Transverse colon (tissue), 4 donors: ENCODE results near the gene RCN1. TPM values are rescaled to one million over a fixed set of nuclear protein-coding genes. Genes with fewer than 3 reads are reported as not detected.

Experiments used
- DNase-seq: peaks from one replicate; pipeline ENCODE4 v3.0.0-alpha.2; 2019
- H3K27ac ChIP-seq, 4 donors: fragments of 200-600 bp; sonication (generic); 2 replicates each; pipeline ENCODE4 v1.5.1; 2016 to 2018; ENCODE audit warnings: inconsistent platforms in 4 of 4
- H3K27me3 ChIP-seq: fragments of 200-600 bp; sonication (generic); 2 replicates; pipeline ENCODE4 v1.5.1; 2017; ENCODE audit warnings: inconsistent platforms
- H3K36me3 ChIP-seq, 4 donors: fragments of 200-600 bp; sonication (generic); 2 replicates each; pipeline ENCODE4 v1.5.1; 2017 to 2019; ENCODE audit warnings: inconsistent platforms in 4 of 4
- H3K4me1 ChIP-seq, 4 donors: fragments of 200-600 bp; sonication (generic); 2 replicates each; pipeline ENCODE4 v1.5.1; 2017 to 2020; ENCODE audit warnings: inconsistent platforms in 4 of 4
- H3K4me3 ChIP-seq, 4 donors: fragments of 200-600 bp; sonication (generic); 1 replicate in 1 of 4; 2 replicates in 3 of 4; pipeline versions ENCODE4 v1.5.1 to v1.6.1; 2017 to 2019; ENCODE audit warnings: inconsistent platforms in 4 of 4
- H3K9me3 ChIP-seq, 2 donors: fragments of 200-600 bp; sonication (generic); 2 replicates each; pipeline ENCODE4 v1.5.1; 2017 to 2019; ENCODE audit warnings: inconsistent platforms in 2 of 2
- CTCF ChIP-seq, 5 experiments: fragments of 200-600 bp in 3 of 5; fragments of 450-650 bp in 2 of 5; sonication (generic) in 3 of 5; IDR thresholded peaks; 1 replicate in 2 of 5; 2 replicates in 3 of 5; pipeline ENCODE4 v1.5.1; 2016 to 2017; ENCODE audit warnings: antibody characterized with exemption in 5 of 5, inconsistent platforms in 3 of 5, mild to moderate bottlenecking in 2 of 5, moderate library complexity in 1 of 5
- EP300 ChIP-seq: sonication (generic); formaldehyde crosslinking; IDR thresholded peaks from one replicate; pipeline ENCODE4 v1.6.1; 2017; ENCODE audit warnings: antibody characterized with exemption, low read depth
- POLR2A ChIP-seq: fragments of 450-650 bp; IDR thresholded peaks from one replicate; pipeline ENCODE4 v1.6.1; 2016; ENCODE audit warnings: antibody characterized with exemption, mild to moderate bottlenecking, moderate library complexity
- POLR2AphosphoS5 ChIP-seq, 3 donors: sonication (generic); formaldehyde crosslinking; IDR thresholded peaks; one replicate each; pipeline ENCODE4 v1.6.1; 2016; ENCODE audit warnings: antibody characterized with exemption in 3 of 3
- WGBS, 2 donors: methylation state at CpG; one replicate each; pipeline ENCODE4 v1.1.5; 2018; ENCODE audit warnings: low coverage in 1 of 2; 5-methylcytosine and 5-hydroxymethylcytosine counted together
- in situ Hi-C, 4 donors: fragments of 200-750 bp; cut with MboI; loops; one replicate each; pipeline versions ENCODE4 v1.15.0 to v1.15.1; 2017; ENCODE audit warnings: low sequenced_read_pairs in 3 of 4, low pct_ligation_motif_present in 1 of 4, low pct_unique_long_range_greater_than_20kb in 1 of 4
- intact Hi-C: fragments of 100-400 bp; cut with DNase I; formaldehyde crosslinking; loops from one replicate; pipeline ENCODE4 v1.15.1; 2023; ENCODE audit warnings: low total_unique reads
- total RNA-seq, 4 donors: library from RNA; depleted of rRNA; stranded (reverse); fragments of >200 nt; gene quantifications; one replicate each; pipeline ENCODE4 v1.1.0, GENCODE V29; 2016

Gene RCN1
- total RNA-seq, 4 donors from 2014 or later = 3.4 to 32.4 (median 28.8) TPM

GRCh38 chr11:32145282-32145681 is 54.4 kb downstream of the RCN1 start:
- no peak for DNase-seq
- no peak overlapping the region for H3K27ac ChIP-seq
- no peak for TF ChIP-seq EP300
- TF ChIP-seq POLR2AphosphoS5 (IDR thresholded peaks at IDR 0.05) = no peak
- TF ChIP-seq CTCF (IDR thresholded peaks at IDR 0.05) = no peak
- no peak for TF ChIP-seq POLR2A
- WGBS, 2 donors = 52 to 70% methylated on average over 3 of the region's 3 CpGs
- intact Hi-C loops = no loop called here
- no peak overlapping the region for H3K4me3 ChIP-seq
- H3K27me3 ChIP-seq = no peaks in the 10 kb centered on the region
- H3K4me1 ChIP-seq = peaks cover 0 to 6% (median 0%) of the 10 kb centered on the region in 4 donors
- no peaks in the 10 kb centered on the region for H3K36me3 ChIP-seq
- in situ Hi-C loops = no loop called here
- no peaks in the 10 kb centered on the region for H3K9me3 ChIP-seq

GRCh38 chr11:32148895-32149294 is 58.0 kb downstream of the RCN1 start:
- peaks cover 4% of the 10 kb centered on the region for H3K27me3 ChIP-seq
- H3K4me1 ChIP-seq = no peaks in the 10 kb centered on the region
- 71% methylated on average over 4 of the region's 4 CpGs; no CpG with 5 or more reads in 1 of the 2 donors for WGBS, 2 donors
- no peak for TF ChIP-seq POLR2A
- no peak for TF ChIP-seq CTCF (IDR thresholded peaks at IDR 0.05)
- no peak for TF ChIP-seq EP300
- no peak for TF ChIP-seq POLR2AphosphoS5 (IDR thresholded peaks at IDR 0.05)
- no peaks in the 10 kb centered on the region for H3K9me3 ChIP-seq
- H3K27ac ChIP-seq = no peak overlapping the region
- no peak overlapping the region for H3K4me3 ChIP-seq
- H3K36me3 ChIP-seq = no peaks in the 10 kb centered on the region
- DNase-seq = no peak
- in situ Hi-C loops (no loop called here), intact Hi-C loops (no loop called here)

GRCh38 chr11:32149748-32150147 is 58.9 kb downstream of the RCN1 start:
- no peak for TF ChIP-seq EP300
- no peak for TF ChIP-seq POLR2A
- TF ChIP-seq CTCF (IDR thresholded peaks at IDR 0.05) = no peak
- no peak for TF ChIP-seq POLR2AphosphoS5 (IDR thresholded peaks at IDR 0.05)
- Histone ChIP-seq H3K27ac (no peak overlapping the region), H3K4me1 (no peaks in the 10 kb centered on the region), H3K9me3 (no peaks in the 10 kb centered on the region), H3K36me3 (no peaks in the 10 kb centered on the region), H3K27me3 (peaks cover 4% of the 10 kb centered on the region), H3K4me3 (no peak overlapping the region)
- in situ Hi-C loops (loop anchor here in 1 of 4 donors (25.0 kb wide), 1 partner anchor 1037 kb away; no protein-coding TSS in a partner anchor), intact Hi-C loops (no loop called here)
- 90% methylated on average over 7 of the region's 7 CpGs; no CpG with 5 or more reads in 1 of the 2 donors for WGBS, 2 donors
- no peak for DNase-seq

GRCh38 chr11:32151027-32151426 is 60.2 kb downstream of the RCN1 start:
- no peak for DNase-seq
- H3K4me1 ChIP-seq = no peaks in the 10 kb centered on the region
- H3K27ac ChIP-seq = no peak overlapping the region
- no peaks in the 10 kb centered on the region for H3K9me3 ChIP-seq
- intact Hi-C loops (no loop called here), in situ Hi-C loops (loop anchor here in 1 of 4 donors (25.0 kb wide), 1 partner anchor 1039 kb away; no protein-coding TSS in a partner anchor)
- H3K4me3 ChIP-seq = no peak overlapping the region
- TF ChIP-seq EP300 (no peak), CTCF (IDR thresholded peaks at IDR 0.05) (no peak), POLR2A (no peak), POLR2AphosphoS5 (IDR thresholded peaks at IDR 0.05) (no peak)
- no peaks in the 10 kb centered on the region for H3K36me3 ChIP-seq
- H3K27me3 ChIP-seq = peaks cover 4% of the 10 kb centered on the region
